GM18520 (cell line): ENCODE results near the gene MAP2K2.

Experiments
- ATAC-seq: cut with Tn5 transposase; IDR thresholded peaks from one replicate; pipeline ENCODE4 v1.9.1; 2021; ENCODE audit not compliant: unreplicated experiment

The MAP2K2 gene

DNA sequence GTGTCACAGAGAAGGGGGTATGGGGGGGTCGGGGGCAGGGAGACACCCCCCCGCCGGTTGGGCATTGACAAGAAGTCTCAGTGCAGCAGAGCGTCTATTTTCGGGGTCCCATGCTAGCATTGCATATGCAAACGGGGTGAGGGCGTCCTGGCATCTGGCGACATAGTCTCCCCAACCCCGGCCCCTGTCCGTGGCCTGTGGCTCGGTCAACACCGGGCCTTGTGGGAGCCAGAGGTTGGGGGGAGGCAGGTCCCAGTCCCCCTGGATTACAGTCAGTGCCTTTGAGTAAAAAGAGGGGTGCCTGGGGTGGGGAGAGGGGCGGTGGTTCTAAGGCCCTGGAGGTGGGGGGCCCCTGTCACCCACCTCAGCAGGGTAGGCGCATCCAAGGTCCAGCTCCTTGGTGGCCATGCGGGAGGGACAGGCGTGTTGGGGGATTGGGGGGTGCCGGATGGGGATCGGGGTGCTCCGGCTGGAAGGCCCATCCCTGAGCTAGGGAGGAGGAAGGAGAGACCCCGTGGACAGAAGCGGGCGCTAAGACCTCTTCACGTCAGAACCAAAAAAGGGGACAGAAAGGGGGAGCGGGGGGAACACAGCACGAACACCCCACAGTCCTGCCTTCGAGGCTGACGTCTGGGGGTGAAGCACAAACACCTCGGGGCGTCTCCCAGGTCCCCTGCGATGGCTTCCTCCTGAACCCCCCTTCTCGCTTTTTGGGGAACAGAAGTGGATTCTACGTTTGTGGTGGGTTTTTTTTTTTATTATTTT lies 78.1 kb downstream of the MAP2K2 start:
- no peak for ATAC-seq

DNA sequence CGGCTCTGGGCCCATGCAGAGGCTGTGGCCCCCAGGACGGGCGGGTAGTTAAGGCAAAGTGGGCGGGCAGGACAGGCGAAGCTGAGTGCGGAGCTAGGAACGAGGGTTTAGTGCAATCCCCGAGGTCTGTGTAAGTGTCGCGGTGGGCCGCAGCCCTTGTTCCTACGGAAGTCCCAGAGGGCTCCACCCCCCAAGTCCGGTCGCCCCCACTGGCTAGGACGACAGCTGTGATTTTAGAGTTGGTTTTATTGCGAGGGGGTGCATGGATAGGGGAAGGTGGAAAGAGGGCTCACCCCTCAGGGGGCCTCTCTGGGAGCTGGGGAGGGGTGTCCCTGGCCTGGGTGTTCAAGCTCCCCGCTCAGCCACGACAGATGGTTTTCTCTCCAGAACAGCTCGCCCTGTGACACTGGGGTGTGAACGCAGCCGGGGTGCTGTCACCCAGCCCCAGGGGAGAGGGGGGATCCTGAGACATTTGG lies 78.9 kb downstream of the MAP2K2 start:
- ATAC-seq: no peak

DNA sequence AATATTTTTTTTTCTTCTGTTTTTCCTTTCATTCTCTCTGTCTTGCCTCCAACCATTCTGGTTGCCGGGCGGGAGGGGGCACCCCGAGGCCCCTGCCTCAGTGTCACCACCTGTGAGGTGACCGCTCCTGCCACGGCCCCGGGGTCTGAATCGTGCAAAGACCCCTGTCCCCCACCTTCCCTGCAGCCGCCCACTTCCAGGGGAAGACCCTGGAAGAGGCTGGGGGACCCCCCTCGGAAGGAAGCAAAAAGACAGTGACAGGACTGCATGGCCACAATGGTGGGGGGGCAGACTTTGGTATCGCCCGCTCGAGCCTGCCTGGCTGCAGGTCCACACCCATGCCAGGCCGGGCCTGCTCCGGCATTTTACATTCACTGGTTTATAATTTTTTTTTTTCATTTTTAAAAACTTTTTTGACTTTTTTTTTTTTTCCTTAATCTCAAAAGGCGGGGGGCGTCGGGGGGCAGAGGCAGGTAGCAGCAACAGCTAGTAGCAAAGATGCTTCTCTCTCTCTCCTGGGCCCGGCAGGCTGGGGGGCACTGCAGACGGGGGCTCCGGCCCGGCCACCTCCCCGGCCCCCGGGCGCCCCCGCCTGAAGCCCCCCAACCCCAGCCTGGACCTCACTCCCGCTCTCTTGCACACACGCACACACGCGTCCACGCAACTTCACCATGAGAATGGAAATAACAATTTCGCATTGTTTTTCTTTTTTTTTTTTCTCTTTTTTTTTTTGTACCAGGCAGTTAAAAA lies 79.8 kb downstream of the MAP2K2 start:
- ATAC-seq: no peak

DNA sequence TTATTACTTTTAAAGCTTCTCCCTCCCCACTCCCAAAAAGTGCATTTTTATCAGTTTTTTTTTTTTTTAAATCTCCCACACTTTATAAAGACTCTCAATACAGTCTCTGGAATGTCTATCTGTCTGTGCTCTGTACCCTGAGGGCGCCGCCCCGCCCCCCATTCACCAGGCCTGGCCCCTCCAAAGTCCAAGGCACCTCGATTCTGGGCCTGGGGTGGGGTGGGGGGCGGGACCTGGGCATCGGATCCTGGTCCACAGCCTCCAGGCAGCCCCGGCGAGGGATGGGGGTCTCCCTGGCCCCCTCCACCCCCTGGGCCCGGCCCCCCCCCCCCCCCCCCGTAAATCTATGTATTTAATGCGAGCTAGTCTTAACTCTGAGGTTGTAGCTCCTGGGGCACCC lies 80.5 kb downstream of the MAP2K2 start:
- ATAC-seq: no peak

DNA sequence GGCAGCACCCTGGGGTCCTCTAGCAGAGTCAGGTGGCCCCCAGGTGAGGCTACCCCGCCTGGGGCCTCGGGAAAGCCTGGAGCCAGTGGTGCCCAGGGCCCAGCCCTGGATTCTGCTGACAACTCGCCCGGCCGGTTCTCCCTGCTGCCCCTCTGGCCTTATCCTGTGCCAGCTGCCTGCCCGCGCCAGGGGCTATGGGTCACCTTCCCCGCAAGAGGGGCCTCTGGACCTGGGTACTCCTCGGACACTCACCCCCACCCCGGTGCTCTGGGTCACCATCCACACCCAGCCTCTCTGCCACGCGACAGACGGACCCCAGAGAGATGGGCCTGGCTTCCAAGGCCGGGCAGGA lies 81.2 kb downstream of the MAP2K2 start:
- ATAC-seq: no peak

DNA sequence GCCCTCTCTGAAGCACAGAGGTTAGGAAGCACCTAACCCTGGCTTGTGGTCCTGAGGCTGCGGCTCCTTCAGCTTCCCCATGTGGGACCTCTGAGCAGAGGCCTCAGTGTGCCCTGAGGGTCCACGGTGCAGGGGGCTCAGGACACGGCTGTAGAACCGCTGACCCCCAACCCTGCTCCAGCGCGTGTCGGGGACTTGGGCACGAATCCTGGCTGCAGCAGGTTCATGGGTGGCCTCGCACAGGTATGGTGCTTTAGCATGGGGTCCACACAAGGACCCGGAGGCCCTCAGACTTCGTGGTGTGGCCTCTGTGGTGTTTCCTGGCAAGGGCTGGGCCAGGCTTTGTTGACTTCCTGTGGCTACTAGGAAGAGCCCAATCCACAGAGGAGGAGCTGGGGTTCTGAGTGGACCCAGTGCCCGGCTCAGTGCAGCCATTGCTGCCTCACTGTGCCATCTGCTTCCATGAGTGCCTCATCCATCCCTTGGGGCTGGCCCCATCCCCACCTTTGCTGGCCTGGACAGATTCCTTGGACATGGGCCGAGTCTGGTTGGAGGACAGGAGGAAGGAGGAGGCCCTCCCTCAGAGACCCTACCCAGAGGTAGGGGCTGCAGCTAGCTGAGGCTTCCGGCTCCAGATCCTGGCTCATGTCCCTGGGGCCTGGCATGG lies 81.7 kb downstream of the MAP2K2 start:
- ATAC-seq: no peak
